Endodermal cell (in vitro differentiated cells): ENCODE results near the gene MIA3. TPM values are rescaled to one million over a fixed set of nuclear protein-coding genes. Genes with fewer than 3 reads are reported as not detected.

Source experiments
- DNase-seq: peaks from one replicate; pipeline ENCODE4 v3.0.0-alpha.2; 2017
- H3K27ac ChIP-seq: 2 replicates; pipeline ENCODE4 v1.5.1; 2013; ENCODE audit warnings: mild to moderate bottlenecking, low read depth, low read length, moderate library complexity
- H3K27me3 ChIP-seq: 2 replicates; pipeline ENCODE4 v1.6.1; 2013; ENCODE audit warnings: mild to moderate bottlenecking, low read length, moderate library complexity; ENCODE audit not compliant: insufficient read depth, control insufficient read depth, poor library complexity, severe bottlenecking
- H3K36me3 ChIP-seq: 2 replicates; pipeline ENCODE4 v1.7.0; 2013; ENCODE audit warnings: mild to moderate bottlenecking, low read length, moderate library complexity; ENCODE audit not compliant: control insufficient read depth, insufficient read depth
- H3K4me1 ChIP-seq: one replicate; pipeline ENCODE4 v1.7.0; 2013; ENCODE audit warnings: low read length; ENCODE audit not compliant: control insufficient read depth, insufficient read depth
- H3K4me3 ChIP-seq: 2 replicates; pipeline ENCODE4 v1.5.1; 2013; ENCODE audit warnings: mild to moderate bottlenecking, low read length, moderate library complexity
- H3K9ac ChIP-seq: 2 replicates; pipeline ENCODE4 v1.6.1; 2013; ENCODE audit warnings: mild to moderate bottlenecking, low read length, moderate library complexity; ENCODE audit not compliant: poor library complexity, severe bottlenecking; ENCODE audit errors: extremely low read depth
- H3K9me3 ChIP-seq: 2 replicates; pipeline ENCODE4 v1.6.1; 2013; ENCODE audit warnings: mild to moderate bottlenecking, low read length, moderate library complexity; ENCODE audit not compliant: control insufficient read depth
- H3K27ac Mint-ChIP-seq: 2 replicates; pipeline ENCODE4 v1.8.0; 2020; ENCODE audit warnings: mixed read lengths
- H3K27me3 Mint-ChIP-seq: 2 replicates; pipeline ENCODE4 v1.8.0; 2021; ENCODE audit warnings: mild to moderate bottlenecking, mixed read lengths; ENCODE audit not compliant: insufficient read depth
- H3K36me3 Mint-ChIP-seq: 2 replicates; pipeline ENCODE4 v1.8.0; 2020; ENCODE audit warnings: low read depth, mixed read lengths
- H3K4me1 Mint-ChIP-seq: 2 replicates; pipeline ENCODE4 v1.8.0; 2020; ENCODE audit warnings: mixed read lengths
- H3K4me3 Mint-ChIP-seq: 2 replicates; pipeline ENCODE4 v1.8.0; 2020; ENCODE audit warnings: mild to moderate bottlenecking, moderate library complexity, mixed read lengths
- H3K9me3 Mint-ChIP-seq: 2 replicates; pipeline ENCODE4 v1.8.0; 2020; ENCODE audit warnings: mild to moderate bottlenecking, mixed read lengths
- WGBS, 2 experiments: methylation state at CpG; one replicate each; pipeline versions ENCODE4 v1.1.5 to v1.1.7; 2013; ENCODE audit warnings: missing lambda C conversion rate in 2 of 2, mixed read lengths in 1 of 2; ENCODE audit not compliant: insufficient coverage in 1 of 2, insufficient read length in 1 of 2; 5-methylcytosine and 5-hydroxymethylcytosine counted together
- total RNA-seq, 2 donors: library from RNA; stranded (reverse); fragmentation: NEBNext Ultra II Directional in 1 of 2; extraction: Animal tissue kit (Norgen Biotek cat#: 25700) in 1 of 2; gene quantifications; 2 replicates in 1 of 2; 3 replicates in 1 of 2; pipeline ENCODE4 v1.2.1, GENCODE V29; 2021
- TF ChIP-seq, protein P1 (sequence below): fragments of 200-600 bp; sonication (generic); conservative IDR thresholded peaks from 2 replicates; pipeline ENCODE4 v1.5.0; 2021; ENCODE audit warnings: antibody characterized with exemption, mild to moderate bottlenecking

MIA3 gene
- total RNA-seq, 2 donors from 2014 or later, result 69.9 to 76.8 TPM

DNA sequence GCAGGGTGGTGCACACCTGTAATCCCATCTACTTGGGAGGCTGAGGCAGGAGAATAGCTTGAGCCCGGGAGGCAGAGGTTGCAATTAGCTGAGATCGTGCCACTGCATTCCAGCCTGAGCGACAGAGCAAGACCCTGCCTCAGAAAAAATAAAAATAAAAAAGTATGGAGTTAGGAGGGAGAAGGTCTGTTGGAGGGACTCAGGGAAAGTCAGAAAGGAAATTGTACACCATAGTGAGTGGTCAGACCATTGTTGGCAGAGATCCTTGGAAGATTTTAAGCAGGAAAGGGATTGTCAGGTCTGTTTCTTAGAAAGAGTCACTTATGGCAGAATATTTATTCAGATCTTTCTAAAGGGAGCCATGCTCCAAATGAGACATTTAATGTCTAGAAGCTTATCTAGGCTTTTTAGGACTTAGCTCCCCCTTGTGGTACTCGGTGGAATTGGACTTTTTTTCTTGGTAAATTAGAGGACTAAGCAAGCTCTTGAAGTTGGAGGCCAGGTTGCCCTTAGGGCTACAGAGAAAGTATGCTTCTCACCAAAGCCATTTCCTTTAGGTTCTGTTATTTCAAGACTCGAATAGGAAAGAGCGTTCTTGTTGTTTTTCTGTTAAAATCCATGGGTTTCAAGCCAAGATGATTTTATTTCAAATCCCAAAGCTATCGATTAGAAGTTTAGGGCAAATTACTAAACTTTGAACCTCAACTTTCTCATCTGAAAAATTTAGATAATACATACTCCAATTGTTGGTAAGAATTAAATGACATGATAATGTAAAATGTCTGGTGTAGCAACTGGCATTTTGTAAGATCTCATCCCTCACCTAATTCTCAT lies 16.5 kb downstream of the MIA3 start:
- H3K9me3 Mint-ChIP-seq, result no peaks in the 10 kb centered on the region
- WGBS, 2 experiments, result 54 to 86% methylated on average over 1 to 7 of the region's 7 CpGs
- H3K27ac Mint-ChIP-seq, result no peak overlapping the region
- no peaks in the 10 kb centered on the region for H3K27me3 Mint-ChIP-seq
- Histone ChIP-seq H3K9ac (no peak overlapping the region), H3K4me3 (no peak overlapping the region), H3K4me1 (no peaks in the 10 kb centered on the region), H3K36me3 (peaks cover 79% of the 10 kb centered on the region), H3K27me3 (no peaks in the 10 kb centered on the region), H3K9me3 (no peaks in the 10 kb centered on the region), H3K27ac (no peak overlapping the region)
- DNase-seq, result peak; percentile 83
- TF ChIP-seq, protein P1, sequence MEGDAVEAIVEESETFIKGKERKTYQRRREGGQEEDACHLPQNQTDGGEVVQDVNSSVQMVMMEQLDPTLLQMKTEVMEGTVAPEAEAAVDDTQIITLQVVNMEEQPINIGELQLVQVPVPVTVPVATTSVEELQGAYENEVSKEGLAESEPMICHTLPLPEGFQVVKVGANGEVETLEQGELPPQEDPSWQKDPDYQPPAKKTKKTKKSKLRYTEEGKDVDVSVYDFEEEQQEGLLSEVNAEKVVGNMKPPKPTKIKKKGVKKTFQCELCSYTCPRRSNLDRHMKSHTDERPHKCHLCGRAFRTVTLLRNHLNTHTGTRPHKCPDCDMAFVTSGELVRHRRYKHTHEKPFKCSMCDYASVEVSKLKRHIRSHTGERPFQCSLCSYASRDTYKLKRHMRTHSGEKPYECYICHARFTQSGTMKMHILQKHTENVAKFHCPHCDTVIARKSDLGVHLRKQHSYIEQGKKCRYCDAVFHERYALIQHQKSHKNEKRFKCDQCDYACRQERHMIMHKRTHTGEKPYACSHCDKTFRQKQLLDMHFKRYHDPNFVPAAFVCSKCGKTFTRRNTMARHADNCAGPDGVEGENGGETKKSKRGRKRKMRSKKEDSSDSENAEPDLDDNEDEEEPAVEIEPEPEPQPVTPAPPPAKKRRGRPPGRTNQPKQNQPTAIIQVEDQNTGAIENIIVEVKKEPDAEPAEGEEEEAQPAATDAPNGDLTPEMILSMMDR, result peak; percentile 90
- H3K4me1 Mint-ChIP-seq, result no peaks in the 10 kb centered on the region
- H3K36me3 Mint-ChIP-seq, result peaks cover 64% of the 10 kb centered on the region
- H3K4me3 Mint-ChIP-seq, result no peak overlapping the region

GRCh38 chr1:222641269-222641948 lies 23.5 kb downstream of the MIA3 start:
- H3K9me3 ChIP-seq, result no peaks in the 10 kb centered on the region
- peaks cover 45% of the 10 kb centered on the region for H3K36me3 ChIP-seq
- no peaks in the 10 kb centered on the region for H3K27me3 Mint-ChIP-seq
- H3K9me3 Mint-ChIP-seq, result no peaks in the 10 kb centered on the region
- TF ChIP-seq, protein P1, result no peak
- no peak overlapping the region for H3K9ac ChIP-seq
- no peak for DNase-seq
- H3K27ac Mint-ChIP-seq, result no peak overlapping the region
- WGBS, 2 experiments, result 84 to 89% methylated on average over 3 to 5 of the region's 5 CpGs
- H3K27ac ChIP-seq, result no peak overlapping the region
- no peak overlapping the region for H3K4me3 ChIP-seq
- peaks cover 9% of the 10 kb centered on the region for H3K4me1 Mint-ChIP-seq
- no peak overlapping the region for H3K4me3 Mint-ChIP-seq
- no peaks in the 10 kb centered on the region for H3K4me1 ChIP-seq
- H3K27me3 ChIP-seq, result no peaks in the 10 kb centered on the region
- H3K36me3 Mint-ChIP-seq, result peaks cover 27% of the 10 kb centered on the region

- H3K4me1 ChIP-seq, result no peaks in the 10 kb centered on the region
- Mint-ChIP-seq H3K27ac (no peak overlapping the region), H3K36me3 (peaks cover 25% of the 10 kb centered on the region), H3K27me3 (no peaks in the 10 kb centered on the region), H3K4me1 (peaks cover 9% of the 10 kb centered on the region), H3K9me3 (no peaks in the 10 kb centered on the region), H3K4me3 (no peak overlapping the region)
- no peak for DNase-seq
- H3K27me3 ChIP-seq, result no peaks in the 10 kb centered on the region
- H3K27ac ChIP-seq, result no peak overlapping the region
- no peaks in the 10 kb centered on the region for H3K9me3 ChIP-seq
- H3K36me3 ChIP-seq, result peaks cover 48% of the 10 kb centered on the region
- no peak overlapping the region for H3K9ac ChIP-seq
- H3K4me3 ChIP-seq, result no peak overlapping the region
- TF ChIP-seq, protein P1, result no peak
- 95 to 100% methylated on average over 1 of the region's 1 CpG for WGBS, 2 experiments
Observed at GRCh38 chr1:222642468-222642867, 24.6 kb downstream of the MIA3 start.
